ENCODE results near the gene IKZF1. TPM values are rescaled to one million over a fixed set of nuclear protein-coding genes. Genes with fewer than 3 reads are reported as not detected.

The IKZF1 gene
- total RNA-seq, 1 donor = under 0.01 TPM

GRCh38 chr7:50397971-50398324 is 93.4 kb downstream of the IKZF1 start:
- H3K9me3 ChIP-seq (ENCODE audit: low read depth, low read length) = no peaks in the 10 kb centered on the region
- no peaks in the 10 kb centered on the region for H3K4me1 ChIP-seq (ENCODE audit: insufficient read depth, low read length)
- DNase-seq (ENCODE audit: insufficient read length, low spot score, missing footprints) = no peak
- no peaks in the 10 kb centered on the region for H4K20me1 ChIP-seq (ENCODE audit: insufficient read depth, low read length)
- H2AFZ ChIP-seq (ENCODE audit: low read length) = no peak overlapping the region
- no peaks in the 10 kb centered on the region for H3K79me2 ChIP-seq (ENCODE audit: insufficient read depth, low read length)
- H3K4me3 ChIP-seq (ENCODE audit: insufficient read depth, low read length) = no peak overlapping the region
- no peak for TF ChIP-seq CTCF (IDR thresholded peaks at IDR 0.05; ENCODE audit: extremely low read depth, low read depth, low read length)
- no peak overlapping the region for H3K27ac ChIP-seq (ENCODE audit: low read depth, low read length)
- no peak overlapping the region for H3K4me2 ChIP-seq (ENCODE audit: insufficient read depth, low read length)
- H3K27me3 ChIP-seq (ENCODE audit: insufficient read depth, low read length) = peaks cover 22% of the 10 kb centered on the region
- no peaks in the 10 kb centered on the region for H3K36me3 ChIP-seq (ENCODE audit: insufficient read depth, low read length)

- peaks cover 24% of the 10 kb centered on the region for H3K27me3 ChIP-seq (ENCODE audit: insufficient read depth, low read length)
- no peaks in the 10 kb centered on the region for H3K4me1 ChIP-seq (ENCODE audit: insufficient read depth, low read length)
- no peak overlapping the region for H3K4me2 ChIP-seq (ENCODE audit: insufficient read depth, low read length)
- H3K79me2 ChIP-seq (ENCODE audit: insufficient read depth, low read length) = no peaks in the 10 kb centered on the region
- no peak overlapping the region for H3K27ac ChIP-seq (ENCODE audit: low read depth, low read length)
- no peaks in the 10 kb centered on the region for H3K36me3 ChIP-seq (ENCODE audit: insufficient read depth, low read length)
- H2AFZ ChIP-seq (ENCODE audit: low read length) = no peak overlapping the region
- H3K9me3 ChIP-seq (ENCODE audit: low read depth, low read length) = no peaks in the 10 kb centered on the region
- DNase-seq (ENCODE audit: insufficient read length, low spot score, missing footprints) = no peak
- TF ChIP-seq CTCF (IDR thresholded peaks at IDR 0.05; ENCODE audit: extremely low read depth, low read depth, low read length) = no peak
- no peaks in the 10 kb centered on the region for H4K20me1 ChIP-seq (ENCODE audit: insufficient read depth, low read length)
- H3K4me3 ChIP-seq (ENCODE audit: insufficient read depth, low read length) = no peak overlapping the region
These were observed 94.7 kb downstream of the IKZF1 start for GRCh38 chr7:50399206-50399605.

- no peaks in the 10 kb centered on the region for H3K36me3 ChIP-seq (ENCODE audit: insufficient read depth, low read length)
- H3K4me1 ChIP-seq (ENCODE audit: insufficient read depth, low read length) = no peaks in the 10 kb centered on the region
- H3K27me3 ChIP-seq (ENCODE audit: insufficient read depth, low read length) = peaks cover 24% of the 10 kb centered on the region
- no peak for TF ChIP-seq CTCF (IDR thresholded peaks at IDR 0.05; ENCODE audit: extremely low read depth, low read depth, low read length)
- H3K79me2 ChIP-seq (ENCODE audit: insufficient read depth, low read length) = no peaks in the 10 kb centered on the region
- no peak overlapping the region for H3K4me2 ChIP-seq (ENCODE audit: insufficient read depth, low read length)
- no peak overlapping the region for H3K4me3 ChIP-seq (ENCODE audit: insufficient read depth, low read length)
- no peaks in the 10 kb centered on the region for H4K20me1 ChIP-seq (ENCODE audit: insufficient read depth, low read length)
- H3K9me3 ChIP-seq (ENCODE audit: low read depth, low read length) = no peaks in the 10 kb centered on the region
- H3K27ac ChIP-seq (ENCODE audit: low read depth, low read length) = no peak overlapping the region
- peak; percentile 55 for DNase-seq (ENCODE audit: insufficient read length, low spot score, missing footprints)
- no peak overlapping the region for H2AFZ ChIP-seq (ENCODE audit: low read length)
These were observed 95.1 kb downstream of the IKZF1 start for GRCh38 chr7:50399635-50400034.

- TF ChIP-seq CTCF (IDR thresholded peaks at IDR 0.05; ENCODE audit: extremely low read depth, low read depth, low read length) = no peak
- H2AFZ ChIP-seq (ENCODE audit: low read length) = no peak overlapping the region
These were observed 95.6 kb downstream of the IKZF1 start for GRCh38 chr7:50400114-50400513.

More at GRCh38 chr7:50400114-50400513, 95.6 kb downstream of the IKZF1 start:
- no peak overlapping the region for H3K27ac ChIP-seq (ENCODE audit: low read depth, low read length)
- peaks cover 24% of the 10 kb centered on the region for H3K27me3 ChIP-seq (ENCODE audit: insufficient read depth, low read length)
- no peak overlapping the region for H3K4me2 ChIP-seq (ENCODE audit: insufficient read depth, low read length)
- no peaks in the 10 kb centered on the region for H3K36me3 ChIP-seq (ENCODE audit: insufficient read depth, low read length)
- no peaks in the 10 kb centered on the region for H4K20me1 ChIP-seq (ENCODE audit: insufficient read depth, low read length)
- H3K79me2 ChIP-seq (ENCODE audit: insufficient read depth, low read length) = no peaks in the 10 kb centered on the region
- no peaks in the 10 kb centered on the region for H3K4me1 ChIP-seq (ENCODE audit: insufficient read depth, low read length)
- no peaks in the 10 kb centered on the region for H3K9me3 ChIP-seq (ENCODE audit: low read depth, low read length)
- H3K4me3 ChIP-seq (ENCODE audit: insufficient read depth, low read length) = no peak overlapping the region
- DNase-seq (ENCODE audit: insufficient read length, low spot score, missing footprints) = peak; percentile 31

Data from osteoblast (primary cell).